ENCODE measurements around the gene E2F6. TPM values are rescaled to one million over a fixed set of nuclear protein-coding genes. Genes with fewer than 3 reads are reported as not detected.
A peak's percentile ranks its signal among the peaks of the same experiment; 100 is the strongest.

Gene E2F6
- total and polyA plus RNA-seq, 2 of the 13 experiments (the other 11 are each of a cell fraction or from before 2014, with no cell fraction given), result 27.3 to 36.0 TPM

GRCh38 chr2:11500702-11501303 is 34.8 kb upstream of the E2F6 start (continued):
- TF ChIP-seq ZBTB40 (IDR thresholded peaks at IDR 0.05) (no peak), ZBTB40 (CRISPR knock-in tag; IDR thresholded peaks at IDR 0.05) (0 out of 2 replicates have a peak, but pooled peaks have one; percentile 39), FOXA3 (CRISPR knock-in tag; IDR thresholded peaks at IDR 0.05) (peak; percentile 30; the same call in 1 of the 2 replicates), SPEN (CRISPR knock-in tag; IDR thresholded peaks at IDR 0.05; ENCODE audit: low read depth) (no peak), PAX8 (CRISPR knock-in tag; IDR thresholded peaks at IDR 0.05; ENCODE audit: borderline replicate concordance) (0 out of 2 replicates have a peak, but pooled peaks have one; percentile 17), ZNF124 (CRISPR knock-in tag; IDR thresholded peaks at IDR 0.05) (0 out of 2 replicates have a peak, but pooled peaks have one; percentile 57), ELF3 (CRISPR knock-in tag; IDR thresholded peaks at IDR 0.05) (0 out of 2 replicates have a peak, but pooled peaks have one; percentile 12), RXRB (CRISPR knock-in tag; IDR thresholded peaks at IDR 0.05; ENCODE audit: borderline replicate concordance) (0 out of 2 replicates have a peak, but pooled peaks have one; percentile 8), ATF4 (CRISPR knock-in tag; IDR thresholded peaks at IDR 0.05) (0 out of 4 replicates have a peak, but pooled peaks of 1 of the 2 experiments have one; percentile 17)

All from HepG2 (cell line).